Tibial nerve (tissue), 4 donors: Measurements from ENCODE around the gene CRIP3. TPM values are rescaled to one million over a fixed set of nuclear protein-coding genes. Genes with fewer than 3 reads are reported as not detected.

Experiments used
- DNase-seq, 2 donors: peaks; one replicate each; pipeline ENCODE4 v3.0.0-alpha.2; 2019; ENCODE audit warnings: low spot score in 2 of 2
- H3K27ac ChIP-seq, 4 donors: fragments of 200-600 bp; sonication (generic) in 3 of 4; one replicate each; pipeline ENCODE4 v1.5.1; 2017 to 2019; ENCODE audit warnings: mild to moderate bottlenecking in 1 of 4
- H3K27me3 ChIP-seq, 2 donors: fragments of 200-600 bp; sonication (generic) in 1 of 2; one replicate each; pipeline versions ENCODE4 v1.5.1 to v1.6.0; 2017 to 2019
- H3K36me3 ChIP-seq, 3 donors: fragments of 200-600 bp; sonication (generic); one replicate each; pipeline ENCODE4 v1.5.1; 2018 to 2019
- H3K4me1 ChIP-seq, 4 donors: fragments of 200-600 bp; sonication (generic) in 3 of 4; one replicate each; pipeline ENCODE4 v1.5.1; 2017 to 2019
- H3K4me3 ChIP-seq, 4 donors: fragments of 200-600 bp; sonication (generic) in 3 of 4; one replicate each; pipeline ENCODE4 v1.5.1; 2017 to 2019; ENCODE audit warnings: mild to moderate bottlenecking in 1 of 4, moderate library complexity in 1 of 4
- H3K9me3 ChIP-seq, 4 donors: fragments of 200-600 bp; sonication (generic) in 3 of 4; one replicate each; pipeline ENCODE4 v1.5.1; 2017 to 2019
- CTCF ChIP-seq, 5 experiments: fragments of 200-600 bp in 3 of 5; fragments of 450-650 bp in 2 of 5; sonication (generic) in 3 of 5; IDR thresholded peaks; one replicate each; pipeline ENCODE4 v1.5.1; 2016 to 2019; ENCODE audit warnings: antibody characterized with exemption in 5 of 5, mild to moderate bottlenecking in 3 of 5, moderate library complexity in 2 of 5
- EP300 ChIP-seq, 2 donors: sonication (generic); formaldehyde crosslinking; IDR thresholded peaks; one replicate each; pipeline ENCODE4 v1.6.1; 2017; ENCODE audit warnings: antibody characterized with exemption in 2 of 2, mild to moderate bottlenecking in 1 of 2
- POLR2A ChIP-seq, 2 donors: fragments of 450-650 bp; IDR thresholded peaks; one replicate each; pipeline ENCODE4 v1.6.1; 2017; ENCODE audit warnings: antibody characterized with exemption in 2 of 2, mild to moderate bottlenecking in 2 of 2, moderate library complexity in 2 of 2
- WGBS, 2 donors: methylation state at CpG; one replicate each; pipeline ENCODE4 v1.1.5; 2018; 5-methylcytosine and 5-hydroxymethylcytosine counted together
- total RNA-seq, 4 donors: library from RNA; depleted of rRNA; stranded (reverse); fragments of >200 nt; gene quantifications; one replicate each; pipeline ENCODE4 v1.1.0, GENCODE V29; 2016

Gene CRIP3
- total RNA-seq, 4 donors from 2014 or later = 5.2 to 12.7 (median 6.1) TPM; not detected in 1

GRCh38 chr6:43302126-43302525 lies 6.5 kb downstream of the CRIP3 start:
- WGBS, 2 donors = 66 to 67% methylated on average over 7 to 9 of the region's 19 CpGs

DNA sequence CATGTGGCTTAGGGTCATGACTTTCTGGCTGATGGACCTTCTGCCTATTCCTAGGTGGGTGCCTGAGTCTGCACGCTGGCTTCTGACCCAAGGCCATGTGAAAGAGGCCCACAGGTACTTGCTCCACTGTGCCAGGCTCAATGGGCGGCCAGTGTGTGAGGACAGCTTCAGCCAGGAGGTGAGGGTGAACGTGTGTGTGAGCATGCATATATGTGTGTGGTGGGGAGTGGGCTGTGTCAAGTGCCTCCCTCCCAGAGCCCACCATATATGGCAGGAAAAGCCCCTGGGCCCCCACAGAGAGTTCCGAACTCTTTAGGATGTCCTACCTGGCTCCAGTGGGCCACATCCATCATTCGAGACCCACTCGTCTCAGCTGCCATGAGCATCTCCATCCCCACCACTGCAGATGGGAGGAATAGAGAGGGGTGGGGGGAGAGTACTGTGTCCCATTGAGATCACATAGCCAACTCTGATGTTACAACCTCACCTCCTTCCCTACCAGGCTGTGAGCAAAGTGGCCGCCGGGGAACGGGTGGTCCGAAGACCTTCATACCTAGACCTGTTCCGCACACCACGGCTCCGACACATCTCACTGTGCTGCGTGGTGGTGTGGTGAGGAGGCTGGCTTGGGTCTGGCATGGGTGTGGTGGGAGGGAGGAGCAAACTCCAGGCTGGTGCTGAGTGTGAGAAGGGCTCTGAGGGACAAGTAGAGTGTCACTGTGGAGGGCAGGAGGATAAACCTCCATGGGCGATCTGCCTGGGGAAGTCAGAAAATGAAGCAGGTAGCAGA lies 7.3 kb downstream of the CRIP3 start:
- Histone ChIP-seq H3K4me1 (no peaks in the 10 kb centered on the region), H3K9me3 (no peaks in the 10 kb centered on the region), H3K4me3 (no peak overlapping the region), H3K27me3 (peaks cover 0 to 27% of the 10 kb centered on the region in 2 donors), H3K27ac (no peak overlapping the region), H3K36me3 (no peaks in the 10 kb centered on the region)
- TF ChIP-seq EP300 (IDR thresholded peaks at IDR 0.05) (no peak), POLR2A (IDR thresholded peaks at IDR 0.05) (no peak), CTCF (IDR thresholded peaks at IDR 0.05) (no peak)
- 87 to 88% methylated on average over 15 of the region's 15 CpGs for WGBS, 2 donors
- no peak for DNase-seq

More at GRCh38 chr6:43302126-43302525, 6.5 kb downstream of the CRIP3 start:
- no peaks in the 10 kb centered on the region for H3K9me3 ChIP-seq
- DNase-seq = no peak
- H3K4me3 ChIP-seq = no peak overlapping the region
- TF ChIP-seq CTCF (IDR thresholded peaks at IDR 0.05) (no peak), EP300 (IDR thresholded peaks at IDR 0.05) (no peak), POLR2A (IDR thresholded peaks at IDR 0.05) (no peak)
- no peak overlapping the region for H3K27ac ChIP-seq
- H3K4me1 ChIP-seq = no peaks in the 10 kb centered on the region
- no peaks in the 10 kb centered on the region for H3K36me3 ChIP-seq
- H3K27me3 ChIP-seq = peaks cover 0 to 34% of the 10 kb centered on the region in 2 donors

- no peak for DNase-seq
- no peaks in the 10 kb centered on the region for H3K36me3 ChIP-seq
- no peaks in the 10 kb centered on the region for H3K9me3 ChIP-seq
- 73 to 76% methylated on average over 16 to 18 of the region's 18 CpGs for WGBS, 2 donors
- no peak for TF ChIP-seq CTCF (IDR thresholded peaks at IDR 0.05)
- no peak for TF ChIP-seq POLR2A (IDR thresholded peaks at IDR 0.05)
- TF ChIP-seq EP300 (IDR thresholded peaks at IDR 0.05) = no peak
- H3K4me1 ChIP-seq = no peaks in the 10 kb centered on the region
- H3K27ac ChIP-seq = no peak overlapping the region
- no peak overlapping the region for H3K4me3 ChIP-seq
- peaks cover 0 to 25% of the 10 kb centered on the region in 2 donors for H3K27me3 ChIP-seq
Observed at GRCh38 chr6:43299338-43300293, 9.0 kb downstream of the CRIP3 start.

GRCh38 chr6:43298565-43299337 lies 9.9 kb downstream of the CRIP3 start:
- TF ChIP-seq CTCF (IDR thresholded peaks at IDR 0.05) (no peak), EP300 (IDR thresholded peaks at IDR 0.05) (no peak), POLR2A (IDR thresholded peaks at IDR 0.05) (no peak)
- Histone ChIP-seq H3K27me3 (peaks cover 0 to 25% of the 10 kb centered on the region in 2 donors), H3K36me3 (no peaks in the 10 kb centered on the region), H3K9me3 (no peaks in the 10 kb centered on the region), H3K4me1 (no peaks in the 10 kb centered on the region), H3K4me3 (no peak overlapping the region), H3K27ac (no peak overlapping the region)
- WGBS, 2 donors = 58 to 66% methylated on average over 12 of the region's 12 CpGs
- no peak for DNase-seq
